GM18499 (cell line): ENCODE measurements around the gene HDGFL2.

Source experiments
- ATAC-seq: cut with Tn5 transposase; IDR thresholded peaks from one replicate; pipeline ENCODE4 v1.9.1; 2021; ENCODE audit warnings: moderate number of reproducible peaks; ENCODE audit not compliant: insufficient read depth, unreplicated experiment

Gene HDGFL2

DNA sequence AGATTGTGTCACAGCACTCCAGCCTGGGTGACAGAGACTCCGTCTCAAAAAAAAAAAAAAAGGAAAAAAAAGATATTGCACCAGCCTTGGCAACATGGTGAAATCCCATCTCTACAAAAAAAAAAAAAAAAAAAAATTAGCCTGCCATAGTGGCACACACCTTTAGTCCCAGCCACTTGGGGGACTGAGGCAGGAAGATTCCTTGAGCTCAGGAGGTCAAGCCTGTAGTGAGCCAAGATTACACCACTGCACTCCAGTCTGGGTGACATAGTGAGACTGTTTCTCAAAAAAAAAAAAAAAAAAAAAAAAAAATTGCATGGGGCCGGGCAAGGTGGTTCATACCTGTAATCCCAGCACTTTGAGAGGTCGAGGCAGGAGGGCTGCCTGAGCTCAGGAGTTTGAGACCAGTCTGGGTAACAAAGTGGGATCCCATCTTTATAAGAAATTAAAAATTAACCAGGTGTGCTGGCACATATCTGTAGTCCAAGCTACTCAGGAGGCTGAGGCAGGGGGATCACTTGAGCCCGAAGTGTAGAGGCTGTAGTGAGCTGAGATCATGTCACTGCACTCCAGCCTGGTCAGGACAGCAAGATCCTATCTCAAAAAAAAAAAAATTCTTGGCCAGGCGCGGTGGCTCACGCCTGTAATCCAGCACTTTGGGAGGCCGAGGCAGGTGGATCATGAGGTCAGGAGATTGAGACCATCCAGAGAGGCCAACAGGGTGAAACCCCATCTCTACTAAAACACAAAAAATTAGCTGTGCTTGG is 7.1 kb upstream of the HDGFL2 start:
- no peak for ATAC-seq

DNA sequence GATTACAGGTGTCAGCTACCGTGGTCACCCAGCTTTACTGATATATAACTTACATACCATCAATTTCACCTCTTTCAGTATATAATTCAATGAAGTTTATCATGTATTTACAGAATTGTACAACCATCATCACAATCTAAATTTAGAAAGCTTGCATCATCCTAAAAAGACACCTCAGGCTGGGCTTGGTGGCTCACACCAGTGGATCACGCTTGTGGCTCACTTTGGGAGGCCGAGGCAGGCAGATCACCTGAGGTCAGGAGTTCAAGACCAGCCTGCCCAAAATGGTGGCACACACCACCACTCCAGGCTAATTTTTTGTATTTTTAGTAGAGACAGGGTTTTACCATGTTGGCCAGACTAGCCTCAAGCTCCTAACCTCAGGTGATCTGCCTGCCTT is 4.3 kb upstream of the HDGFL2 start:
- no peak for ATAC-seq

DNA sequence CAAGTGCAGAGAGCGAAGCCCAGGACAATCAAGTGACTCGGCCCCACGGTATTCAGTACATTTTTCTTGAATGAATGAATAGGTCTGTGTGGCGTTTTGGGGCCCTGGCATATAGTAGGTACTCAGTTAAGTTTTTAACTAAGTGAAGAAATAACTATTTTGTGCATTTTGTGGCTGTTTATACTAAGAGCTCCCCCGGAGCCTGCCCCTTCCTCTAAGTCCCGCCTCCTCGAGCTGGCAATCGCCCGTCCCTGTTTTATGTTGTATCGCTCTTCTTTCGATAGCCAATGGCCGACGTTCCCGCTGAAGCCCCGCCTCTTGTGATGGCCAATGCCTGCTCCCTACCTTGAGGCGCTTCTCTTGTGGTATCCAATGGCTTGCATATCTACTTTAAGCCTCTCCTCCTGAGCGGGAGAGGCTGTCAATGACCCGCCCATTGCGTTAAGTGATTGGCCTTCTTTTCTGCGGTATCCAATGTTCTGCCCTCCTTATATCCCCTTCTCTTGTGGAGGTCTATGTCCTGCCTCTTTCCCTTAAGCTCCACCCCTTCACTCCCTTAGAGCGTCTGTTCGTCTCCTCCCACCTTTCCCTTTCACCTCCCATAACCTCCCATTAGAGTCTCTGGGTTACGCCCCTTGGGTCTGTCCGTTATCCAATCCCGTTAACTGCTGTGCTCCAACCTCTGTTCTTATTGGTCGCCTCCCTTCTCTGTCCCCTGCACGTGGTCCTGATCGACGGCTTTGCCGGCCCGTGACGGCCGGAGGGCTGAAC is 509 bp upstream of the HDGFL2 start:
- ATAC-seq, result peak; percentile 80

DNA sequence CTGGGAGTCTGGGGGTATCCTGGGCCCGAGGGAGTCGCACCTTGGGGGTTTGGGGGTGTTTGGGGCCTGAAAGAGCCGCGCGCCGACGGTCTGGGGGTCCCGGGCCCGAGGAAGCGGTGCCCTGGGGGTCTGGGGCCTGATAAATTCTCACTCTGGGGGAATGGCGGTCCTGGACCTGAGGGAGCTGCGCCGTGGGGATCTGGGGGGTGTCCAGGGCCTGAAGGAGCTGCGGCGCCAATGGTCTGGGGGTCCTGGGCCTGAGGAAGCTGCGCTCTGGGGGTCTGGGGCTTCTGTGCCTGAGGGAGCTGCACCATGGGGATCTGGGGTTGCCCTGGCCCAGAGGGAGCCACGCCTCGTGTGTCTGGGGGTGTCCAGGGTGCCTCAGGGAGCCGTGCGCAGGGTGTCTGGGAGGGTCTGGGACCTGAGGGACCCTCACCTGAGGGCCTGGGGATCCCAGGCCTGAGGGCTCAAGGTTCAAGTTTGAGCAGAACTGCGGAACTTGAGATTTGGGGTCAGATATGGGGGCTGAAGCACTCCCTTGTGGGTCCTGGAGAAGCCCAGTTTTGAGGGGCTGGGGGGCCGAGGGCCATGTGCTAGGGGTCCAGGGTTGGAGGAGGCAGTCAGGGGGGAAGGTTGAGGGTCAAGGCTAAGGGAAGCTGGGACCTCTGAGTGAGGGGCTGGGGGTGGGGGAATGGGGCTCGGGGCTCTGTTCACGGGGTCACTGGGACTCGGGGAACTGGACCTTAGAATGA is 1.1 kb downstream of the HDGFL2 start:
- no peak for ATAC-seq

DNA sequence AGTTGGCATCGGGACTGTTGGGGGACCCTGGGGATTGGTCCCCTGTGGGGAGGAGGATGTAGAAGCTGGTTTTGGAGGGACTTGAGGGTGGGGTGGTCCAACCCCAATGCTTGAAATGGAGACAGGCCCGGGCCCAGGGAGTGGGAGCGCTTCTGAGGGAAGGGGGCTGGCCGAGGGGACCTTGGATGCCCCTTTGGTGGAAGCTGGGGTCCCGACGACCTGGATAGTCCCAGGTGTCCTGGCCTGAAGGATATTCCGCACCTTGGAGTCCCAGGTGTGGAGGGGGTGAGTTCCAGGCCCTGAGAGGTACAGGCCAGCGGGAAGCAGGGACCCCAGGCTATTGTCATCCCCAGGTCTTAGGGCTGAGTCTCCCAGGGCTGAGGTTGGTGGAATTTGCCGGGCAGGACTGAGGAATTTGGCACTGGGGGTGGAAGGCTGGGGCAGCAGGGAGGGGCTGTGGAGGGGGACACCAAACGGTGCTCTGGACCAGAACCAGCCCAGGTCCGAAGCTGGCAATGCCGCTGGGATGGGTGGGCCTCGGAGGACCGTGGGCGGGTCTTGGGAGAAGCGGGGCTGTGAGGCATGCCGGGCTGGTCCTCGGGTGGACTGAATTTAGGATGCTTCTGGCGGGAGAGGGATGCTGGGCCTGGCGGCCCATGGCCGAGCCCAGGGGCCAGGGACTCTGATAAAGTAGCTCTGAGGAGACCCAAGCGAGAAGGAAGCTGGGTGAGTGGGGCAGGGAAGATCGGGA is 1.8 kb downstream of the HDGFL2 start:
- ATAC-seq, result no peak

DNA sequence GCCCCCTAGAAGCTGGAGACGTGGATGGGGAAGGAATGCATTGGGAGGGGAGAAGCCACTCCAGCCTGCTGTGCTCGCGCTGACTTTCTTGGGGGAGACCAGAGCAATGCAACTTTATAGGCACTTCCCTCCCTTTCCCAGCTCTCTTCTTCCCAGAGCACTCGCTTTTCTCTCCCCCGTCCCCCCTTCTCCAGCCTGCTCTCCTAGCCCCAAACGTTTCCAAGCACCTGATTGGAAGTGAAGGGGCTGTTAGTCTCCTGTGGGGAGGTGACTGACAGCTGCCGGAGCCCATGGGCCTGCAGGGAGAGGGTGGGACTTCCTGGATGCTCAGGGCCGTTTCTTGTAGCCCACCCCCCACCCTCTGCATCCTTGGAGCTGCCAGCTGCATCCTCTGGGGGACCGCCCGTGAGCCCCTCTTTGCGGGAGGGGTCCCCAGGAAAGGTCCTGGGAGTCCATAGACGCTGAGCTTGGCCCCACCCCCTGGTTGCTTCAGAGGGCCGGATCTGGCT is 2.5 kb downstream of the HDGFL2 start:
- no peak for ATAC-seq

DNA sequence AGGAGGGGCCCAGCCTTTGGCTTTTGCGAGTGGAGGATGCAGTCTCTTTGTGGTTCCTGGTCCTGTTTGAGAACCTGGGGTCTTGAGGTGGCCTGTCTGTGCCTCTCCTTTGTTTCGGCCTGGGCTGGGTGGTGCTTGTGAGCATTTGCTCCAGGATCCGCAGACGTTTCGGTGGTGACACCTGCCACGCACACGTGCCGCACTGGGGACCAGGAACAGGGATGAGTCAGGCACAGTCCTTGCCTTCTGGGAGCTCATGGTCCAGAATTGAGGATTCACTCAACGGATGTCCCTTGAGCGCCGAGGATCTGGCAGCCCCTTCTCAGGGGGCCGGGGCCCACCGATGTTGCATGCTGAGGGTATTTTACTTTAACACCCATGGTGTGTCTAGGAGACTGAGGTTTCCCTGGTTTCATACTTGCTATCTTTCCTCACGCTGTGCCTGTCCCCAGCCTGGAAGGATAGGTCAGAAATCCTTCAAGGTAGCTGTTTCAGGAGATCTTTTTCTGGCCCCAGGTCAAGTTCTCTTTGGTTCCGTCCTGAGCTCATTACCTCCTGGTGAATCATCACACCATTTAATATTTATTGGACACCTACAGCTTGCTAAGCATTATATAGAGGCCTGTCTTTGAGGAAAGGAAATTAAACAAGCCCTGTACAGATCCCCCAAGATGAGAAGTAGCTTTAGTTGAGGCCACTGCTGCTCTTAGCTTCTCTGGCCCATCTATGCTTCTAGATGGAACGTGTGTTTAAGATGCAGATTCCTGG is 5.1 kb downstream of the HDGFL2 start:
- no peak for ATAC-seq

DNA sequence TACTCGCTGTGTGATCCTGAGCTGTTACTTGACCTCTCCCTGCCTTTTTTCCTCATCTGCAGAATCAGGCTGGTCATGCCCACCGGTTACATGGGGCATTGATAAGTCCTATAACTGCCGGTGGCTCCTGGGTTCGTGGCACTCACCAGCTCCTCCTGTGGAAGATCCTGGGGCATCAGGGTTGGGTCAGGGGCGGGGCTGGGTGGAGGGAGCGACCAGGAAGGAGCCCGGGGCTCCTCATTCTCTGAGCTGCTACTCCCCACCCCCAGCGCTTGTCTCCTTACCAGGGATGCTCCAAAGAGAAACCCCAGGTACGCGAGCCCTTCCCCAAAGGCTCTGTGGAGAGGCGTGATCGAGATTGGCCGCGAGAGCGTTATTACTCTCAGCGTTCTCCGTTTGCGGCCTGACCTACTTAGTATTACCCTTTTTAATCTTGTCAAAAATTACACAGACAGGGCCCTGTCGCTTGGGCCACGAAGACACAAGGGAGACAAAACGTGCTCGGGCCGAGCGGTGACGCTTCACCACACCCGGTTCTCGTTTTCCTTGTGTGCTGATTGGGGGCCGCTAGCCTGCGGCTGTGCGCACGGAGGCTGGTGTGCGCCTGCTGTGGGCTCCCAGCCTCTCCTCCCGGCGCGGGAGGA is 10.7 kb downstream of the HDGFL2 start:
- ATAC-seq, result no peak

DNA sequence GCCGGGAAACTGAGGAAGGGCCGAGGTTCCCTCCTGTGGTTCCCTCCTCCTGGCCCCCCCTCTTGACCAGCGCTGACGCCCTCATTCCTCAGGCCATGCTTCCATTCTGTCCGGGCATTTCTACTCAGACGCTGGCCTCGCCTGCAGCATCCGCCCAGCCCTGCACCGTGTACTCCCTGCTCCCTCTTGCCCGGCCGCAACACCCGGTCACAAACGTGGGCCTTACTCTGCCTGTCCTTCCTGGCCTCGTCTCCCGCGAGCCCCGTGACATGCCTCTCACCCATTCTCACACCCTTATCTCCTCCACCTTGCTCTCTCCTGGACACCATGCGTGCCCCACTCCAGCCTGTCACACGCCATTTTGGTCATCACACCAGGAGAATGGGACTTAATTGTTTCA is 11.3 kb downstream of the HDGFL2 start:
- no peak for ATAC-seq

DNA sequence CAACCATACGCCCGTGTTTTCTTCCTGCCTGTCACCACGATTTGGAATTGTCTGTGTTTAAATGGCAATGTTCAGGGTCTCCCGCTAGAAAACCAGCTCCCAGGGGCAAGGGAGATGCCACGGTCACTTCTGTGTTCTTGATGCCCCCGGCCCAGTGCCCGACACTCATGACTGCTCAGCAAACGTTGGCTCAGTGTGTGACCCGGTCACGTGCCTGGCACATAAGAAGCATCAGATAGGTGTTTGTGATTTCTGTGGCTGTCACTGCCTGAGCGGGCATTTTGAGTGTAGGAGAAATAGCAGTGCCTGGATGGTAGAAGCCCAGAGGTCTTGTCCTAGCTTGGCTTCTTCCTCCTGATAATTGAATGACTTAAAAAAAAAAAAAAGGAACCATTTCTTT is 15.5 kb downstream of the HDGFL2 start:
- no peak for ATAC-seq

DNA sequence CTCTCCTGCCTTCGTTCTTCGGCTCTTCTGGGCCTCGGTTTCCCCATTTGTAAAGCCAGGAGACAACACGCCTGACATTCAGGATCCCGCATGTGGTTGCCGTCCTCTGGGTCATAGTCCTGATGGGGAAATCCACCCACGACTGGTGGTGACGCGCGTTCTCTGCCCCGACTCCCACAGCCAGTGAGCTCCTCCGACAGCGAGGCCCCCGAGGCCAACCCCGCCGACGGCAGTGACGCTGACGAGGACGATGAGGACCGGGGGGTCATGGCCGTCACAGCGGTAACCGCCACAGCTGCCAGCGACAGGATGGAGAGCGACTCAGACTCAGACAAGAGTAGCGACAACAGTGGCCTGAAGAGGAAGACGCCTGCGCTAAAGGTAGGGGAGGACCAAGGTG is 16.4 kb downstream of the HDGFL2 start:
- ATAC-seq, result no peak

DNA sequence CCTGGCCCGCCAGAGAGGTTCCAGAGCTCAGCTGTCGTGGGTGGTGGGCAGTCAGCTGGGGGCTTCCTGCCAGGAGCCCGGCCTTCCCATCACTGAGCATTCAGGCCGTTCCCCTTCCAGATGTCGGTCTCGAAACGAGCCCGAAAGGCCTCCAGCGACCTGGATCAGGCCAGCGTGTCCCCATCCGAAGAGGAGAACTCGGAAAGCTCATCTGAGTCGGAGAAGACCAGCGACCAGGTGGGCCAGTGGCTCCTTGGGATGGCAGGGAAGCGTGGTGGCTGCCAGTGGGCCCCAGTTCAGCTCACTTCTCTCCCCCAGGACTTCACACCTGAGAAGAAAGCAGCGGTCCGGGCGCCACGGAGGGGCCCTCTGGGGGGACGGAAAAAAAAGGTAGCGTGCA is 19.3 kb downstream of the HDGFL2 start:
- ATAC-seq, result no peak

DNA sequence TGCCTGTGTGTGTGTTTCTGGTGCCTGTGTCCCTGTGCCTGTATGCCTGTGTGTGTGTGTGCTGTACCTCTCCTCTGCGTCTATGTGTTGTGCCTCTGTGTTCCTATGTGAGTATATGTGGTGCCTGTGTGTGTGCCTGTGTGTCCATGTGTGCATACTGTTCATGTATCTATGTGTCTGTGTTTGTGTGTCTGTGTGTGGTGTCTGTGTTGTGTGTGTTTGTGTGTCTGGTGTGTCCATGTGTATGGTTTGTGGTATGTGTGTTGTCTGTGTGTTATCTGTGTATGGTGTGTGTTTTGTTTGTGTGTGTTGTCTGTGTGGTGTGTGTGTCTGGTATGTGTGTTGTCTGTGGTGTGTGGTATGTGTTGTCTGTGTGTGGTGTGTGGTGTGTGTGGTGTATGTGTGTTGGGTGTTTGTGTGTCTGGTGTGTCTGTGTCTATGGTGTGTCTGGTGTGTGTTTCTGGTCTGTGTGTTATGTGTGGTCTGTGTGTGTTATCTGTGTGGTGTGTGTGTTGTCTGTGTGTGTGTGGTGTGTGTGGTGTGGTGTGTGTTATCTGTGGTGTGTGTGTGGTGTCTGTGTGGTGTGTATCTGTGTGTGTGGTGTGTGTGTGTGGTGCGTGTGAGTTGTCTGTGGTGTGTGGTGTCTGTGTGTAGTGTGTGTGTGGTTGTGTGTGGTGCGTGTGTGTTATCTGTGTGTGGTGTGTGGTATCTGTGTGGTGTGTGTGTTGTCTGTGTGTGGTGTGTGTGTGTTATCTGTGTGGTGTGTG is 20.4 kb downstream of the HDGFL2 start:
- ATAC-seq, result no peak

DNA sequence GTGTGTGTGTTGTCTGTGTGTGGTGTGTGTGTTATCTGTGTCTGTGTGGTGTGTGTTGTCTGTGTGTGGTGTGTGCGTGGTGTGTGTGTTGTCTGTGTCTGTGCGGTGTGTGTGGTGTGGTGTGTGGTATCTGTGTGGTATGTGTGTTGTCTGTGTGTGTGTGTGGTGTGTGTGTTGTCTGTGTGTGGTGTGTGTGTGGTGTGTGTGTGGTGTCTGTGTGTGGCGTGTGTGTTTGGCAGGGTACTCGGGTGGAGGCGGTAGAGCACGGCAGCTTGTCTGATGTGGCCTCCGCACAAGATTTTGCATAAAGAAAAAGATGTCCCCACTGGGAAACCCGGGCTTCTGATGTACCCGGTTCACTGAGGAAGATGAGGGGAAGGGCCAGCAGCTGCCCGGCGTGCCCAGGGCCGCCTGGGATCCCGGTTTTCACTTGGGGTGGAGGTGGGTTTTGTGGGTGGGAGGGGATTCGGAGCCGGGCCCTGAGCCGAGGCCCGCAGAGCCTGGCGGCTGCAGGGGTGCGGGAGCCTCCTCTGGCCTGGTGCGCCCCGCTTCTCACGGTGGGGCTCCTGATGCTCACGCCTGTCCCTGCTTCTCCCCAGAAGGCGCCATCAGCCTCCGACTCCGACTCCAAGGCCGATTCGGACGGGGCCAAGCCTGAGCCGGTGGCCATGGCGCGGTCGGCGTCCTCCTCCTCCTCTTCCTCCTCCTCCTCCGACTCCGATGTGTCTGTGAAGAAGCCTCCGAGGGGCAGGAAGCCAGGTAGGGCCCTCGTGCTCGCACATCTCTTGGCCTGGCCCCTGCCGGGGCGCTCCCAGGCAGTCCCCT is 21.2 kb downstream of the HDGFL2 start:
- ATAC-seq, result no peak

DNA sequence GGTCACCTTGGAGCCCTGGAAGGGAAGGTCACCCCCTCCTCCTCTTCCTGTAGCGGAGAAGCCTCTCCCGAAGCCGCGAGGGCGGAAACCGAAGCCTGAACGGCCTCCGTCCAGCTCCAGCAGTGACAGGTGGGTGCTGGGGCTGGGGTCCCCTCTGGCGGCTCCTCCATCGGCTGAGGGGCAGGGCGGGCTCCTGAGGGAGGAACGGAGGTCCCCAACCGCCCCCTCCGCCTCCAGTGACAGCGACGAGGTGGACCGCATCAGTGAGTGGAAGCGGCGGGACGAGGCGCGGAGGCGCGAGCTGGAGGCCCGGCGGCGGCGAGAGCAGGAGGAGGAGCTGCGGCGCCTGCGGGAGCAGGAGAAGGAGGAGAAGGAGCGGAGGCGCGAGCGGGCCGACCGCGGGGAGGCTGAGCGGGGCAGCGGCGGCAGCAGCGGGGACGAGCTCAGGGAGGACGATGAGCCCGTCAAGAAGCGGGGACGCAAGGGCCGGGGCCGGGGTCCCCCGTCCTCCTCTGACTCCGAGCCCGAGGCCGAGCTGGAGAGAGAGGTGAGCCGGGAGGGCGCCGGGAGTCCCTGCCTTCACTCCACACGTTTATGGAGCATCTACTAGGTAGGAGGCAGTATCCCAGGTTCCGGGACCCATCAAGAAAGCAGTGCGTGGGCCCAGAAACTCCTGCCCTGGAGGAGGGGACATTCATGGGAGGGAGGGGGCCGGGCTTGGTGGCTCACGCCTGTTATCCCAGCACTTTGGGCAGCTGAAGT is 22.0 kb downstream of the HDGFL2 start:
- ATAC-seq, result no peak

DNA sequence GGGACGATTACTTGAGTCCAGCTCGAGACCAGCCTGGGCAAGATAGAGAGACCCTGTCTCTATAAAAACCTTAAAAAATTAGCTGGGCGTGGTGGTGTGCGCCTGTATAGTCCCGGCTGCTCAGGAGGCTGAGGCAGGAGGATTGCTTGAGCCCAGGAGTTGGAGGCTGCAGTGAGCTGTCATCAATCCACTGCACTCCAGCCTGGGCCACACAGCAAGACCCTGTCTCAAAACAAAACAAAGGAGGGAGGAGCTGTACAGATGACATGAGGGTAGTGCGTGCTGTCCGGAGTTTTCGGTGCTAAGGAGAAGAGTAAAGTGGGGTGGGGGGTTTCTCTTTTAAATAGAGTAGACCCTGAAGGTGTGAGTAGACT is 22.6 kb downstream of the HDGFL2 start:
- ATAC-seq, result no peak

DNA sequence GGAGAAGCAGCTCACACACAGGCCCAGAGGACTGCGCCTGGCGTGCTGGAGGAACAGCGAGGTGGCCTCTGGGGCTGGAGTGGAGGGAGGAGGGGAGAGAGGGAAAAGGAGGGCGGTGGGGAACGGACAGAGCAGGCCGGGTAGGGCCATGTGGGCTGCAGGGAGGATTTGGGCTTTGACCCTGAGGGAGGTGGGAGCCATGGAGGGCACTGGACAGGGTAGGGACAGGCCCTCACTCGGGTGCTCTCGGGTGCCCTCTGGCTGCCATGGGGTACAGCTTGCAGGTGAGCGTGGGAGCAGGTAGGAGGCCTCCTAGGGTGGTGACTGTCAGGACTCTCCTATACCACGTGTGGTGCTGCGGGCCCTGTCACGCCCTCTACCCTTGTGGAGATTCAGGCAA is 23.4 kb downstream of the HDGFL2 start:
- ATAC-seq, result no peak
